A549 (cell line): ENCODE data around the gene ZFYVE28. TPM values are rescaled to one million over a fixed set of nuclear protein-coding genes. Genes with fewer than 3 reads are reported as not detected.
A peak's percentile ranks its signal among the peaks of the same experiment; 100 is the strongest.

Experiments used
- ATAC-seq, 2 experiments: fragments of 200-7000 bp in 1 of 2; fragments of >200 bp in 1 of 2; cut with Nextera tagmentation in 1 of 2; cut with Tn5 transposase in 1 of 2; 3 replicates each; pipeline versions ENCODE4 v1.8.0 to v1.9.1; 2018 to 2020; ENCODE audit warnings: mild to moderate bottlenecking in 1 of 2, moderate library complexity in 1 of 2
- CTCF ChIA-PET: fragments of 300-600 bp; sonication (Branson Sonifier 250); formaldehyde crosslinking; extraction: SDS; loops from one replicate; lab custom pipeline; 2021; ENCODE audit warnings: antibody characterized with exemption, inconsistent platforms; lab: Yijun Ruan, JAX
- POLR2A ChIA-PET: fragments of 350-600 bp; formaldehyde crosslinking; extraction: SDS; loops from one replicate; lab custom pipeline; 2021; ENCODE audit warnings: antibody characterized with exemption, inconsistent platforms; lab: Yijun Ruan, JAX
- DNase-seq, 2 experiments: peaks; one replicate each; pipeline versions ENCODE4 v3.0.0 to v3.0.0-alpha.2; 2011 to 2016; ENCODE audit warnings: low read depth in 1 of 2, low spot score in 1 of 2
- FAIRE-seq: peaks from 2 replicates; lab custom pipeline; 2011; peaks lifted over from hg19 to GRCh38; lab: Jason Lieb, UNC
- H3K27ac ChIP-seq, 2 experiments: fragments of >200 bp; sonication (Bioruptor Twin); formaldehyde crosslinking; 3 replicates each; pipeline ENCODE4 v1.5.1; 2016 to 2017
- H3K4me1 ChIP-seq: fragments of >200 bp; sonication (Bioruptor Twin); formaldehyde crosslinking; 3 replicates; pipeline ENCODE4 v1.6.1; 2016
- H3K4me2 ChIP-seq: fragments of >200 bp; sonication (Bioruptor Twin); formaldehyde crosslinking; 3 replicates; pipeline ENCODE4 v1.6.1; 2016
- H3K4me3 ChIP-seq: fragments of >200 bp; sonication (Bioruptor Twin); formaldehyde crosslinking; 3 replicates; pipeline ENCODE4 v1.5.1; 2016
- H3K9me3 ChIP-seq: fragments of >200 bp; sonication (Bioruptor Twin); formaldehyde crosslinking; 3 replicates; pipeline ENCODE4 v1.6.1; 2016
- BHLHE40 ChIP-seq: IDR thresholded peaks from 2 replicates; pipeline ENCODE4 v1.6.1; 2012; ENCODE audit warnings: low read depth, low read length, inconsistent platforms
- CBX8 ChIP-seq: fragments of 200-600 bp; sonication (generic); IDR thresholded peaks from 2 replicates; pipeline ENCODE4 v1.6.1; 2016
- EHMT2 ChIP-seq: fragments of 200-600 bp; sonication (generic); IDR thresholded peaks from 2 replicates; pipeline ENCODE4 v1.6.1; 2016; ENCODE audit warnings: antibody characterized with exemption, low read depth, mild to moderate bottlenecking, moderate library complexity
- FOSL2 ChIP-seq, 2 experiments: fragments of 450-650 bp in 1 of 2; fragments of >200 bp in 1 of 2; sonication (Bioruptor Twin) in 1 of 2; formaldehyde crosslinking; IDR thresholded peaks; 2 replicates each; pipeline versions ENCODE4 v1.5.0 to v1.6.1; 2016 to 2020; ENCODE audit warnings: mild to moderate bottlenecking in 1 of 2, moderate library complexity in 1 of 2
- GATA3 ChIP-seq: IDR thresholded peaks from 2 replicates; pipeline ENCODE4 v1.6.1; 2012; ENCODE audit warnings: borderline replicate concordance
- HOXA7 ChIP-seq: fragments of 250-450 bp; sonication (Bioruptor Pico); IDR thresholded peaks from 2 replicates; pipeline ENCODE4 v1.5.0; 2020; ENCODE audit warnings: mild to moderate bottlenecking, moderate library complexity
- JUN ChIP-seq, 2 experiments: fragments of >200 bp; sonication (Bioruptor Twin); formaldehyde crosslinking; IDR thresholded peaks; 2 replicates in 1 of 2; 3 replicates in 1 of 2; pipeline ENCODE4 v1.6.1; 2016 to 2017
- KDM5A ChIP-seq: fragments of 200-600 bp; sonication (generic); IDR thresholded peaks from 2 replicates; pipeline ENCODE4 v1.6.1; 2016; ENCODE audit warnings: antibody characterized with exemption, mild to moderate bottlenecking
- MAFK ChIP-seq: fragments of 450-650 bp; IDR thresholded peaks from 2 replicates; pipeline ENCODE4 v1.6.1; 2014; ENCODE audit not compliant: partially characterized antibody
- NFE2L2 ChIP-seq: fragments of 150-350 bp; conservative IDR thresholded peaks from 2 replicates; pipeline ENCODE4 v1.6.1; 2014; ENCODE audit warnings: low read length
- NPAS2 ChIP-seq: fragments of 250-450 bp; sonication (Bioruptor Pico); IDR thresholded peaks from 2 replicates; pipeline ENCODE4 v1.8.0; 2022; ENCODE audit warnings: mild to moderate bottlenecking, moderate library complexity, borderline replicate concordance
- POLR2A ChIP-seq: IDR thresholded peaks from 2 replicates; pipeline ENCODE4 v1.6.1; 2012; ENCODE audit warnings: mild to moderate bottlenecking, low read length
- POLR2AphosphoS2 ChIP-seq: conservative IDR thresholded peaks from 2 replicates; pipeline ENCODE4 v1.6.1; 2012; ENCODE audit warnings: low read length, improper control_type of control experiment, inconsistent platforms
- RAD21 ChIP-seq, 2 experiments: fragments of >200 bp in 1 of 2; sonication (Bioruptor Twin) in 1 of 2; formaldehyde crosslinking in 1 of 2; IDR thresholded peaks in 1 of 2; conservative IDR thresholded peaks in 1 of 2; 2 replicates in 1 of 2; 3 replicates in 1 of 2; pipeline ENCODE4 v1.6.1; 2012 to 2018; ENCODE audit warnings: inconsistent platforms in 1 of 2
- SMC3 ChIP-seq: fragments of >200 bp; sonication (Bioruptor Twin); formaldehyde crosslinking; IDR thresholded peaks from 3 replicates; pipeline ENCODE4 v1.6.1; 2018; ENCODE audit warnings: inconsistent platforms
- TFCP2L1 ChIP-seq: fragments of 250-450 bp; sonication (Bioruptor Pico); IDR thresholded peaks from 2 replicates; pipeline ENCODE4 v1.5.0; 2021; ENCODE audit warnings: mild to moderate bottlenecking
- ZSCAN20 ChIP-seq: fragments of 250-450 bp; sonication (Bioruptor Pico); IDR thresholded peaks from 2 replicates; pipeline ENCODE4 v1.8.0; 2022; ENCODE audit warnings: mild to moderate bottlenecking, moderate library complexity
- WGBS: methylation state at CpG from one replicate; pipeline ENCODE4 v1.1.6; 2017; ENCODE audit errors: missing lambda C conversion rate; 5-methylcytosine and 5-hydroxymethylcytosine counted together
- polyA plus RNA-seq, 4 experiments: library from polyadenylated mRNA; depleted of rRNA in 3 of 4; stranded (reverse); fragments of >200 nt; fragmentation: RNase III in 1 of 4; extraction: RNeasy Plus Mini Kit Qiagen cat#74134 plus additional on column Dnase treatment in 1 of 4; gene quantifications; 2 replicates in 3 of 4; 3 replicates in 1 of 4; pipeline ENCODE4 v1.2.3, GENCODE V29; 2011 to 2017
- TF ChIP-seq, protein P1 (sequence below): IDR thresholded peaks from 2 replicates; pipeline ENCODE4 v1.6.1; 2012
- TF ChIP-seq, protein P2 (sequence below): fragments of >200 bp; sonication (Bioruptor Twin); formaldehyde crosslinking; IDR thresholded peaks from 3 replicates; pipeline ENCODE4 v1.5.1; 2016
- TF ChIP-seq, protein P3 (sequence below): fragments of >200 bp; sonication (Bioruptor Twin); formaldehyde crosslinking; IDR thresholded peaks from 3 replicates; pipeline ENCODE4 v1.6.1; 2016
- TF ChIP-seq, protein P4 (sequence below): IDR thresholded peaks from 2 replicates; pipeline ENCODE4 v1.6.1; 2012

ZFYVE28 gene
- polyA plus RNA-seq, 2 of the 4 experiments (the other 2 are of a cell fraction), result 2.1 to 2.3 TPM

DNA sequence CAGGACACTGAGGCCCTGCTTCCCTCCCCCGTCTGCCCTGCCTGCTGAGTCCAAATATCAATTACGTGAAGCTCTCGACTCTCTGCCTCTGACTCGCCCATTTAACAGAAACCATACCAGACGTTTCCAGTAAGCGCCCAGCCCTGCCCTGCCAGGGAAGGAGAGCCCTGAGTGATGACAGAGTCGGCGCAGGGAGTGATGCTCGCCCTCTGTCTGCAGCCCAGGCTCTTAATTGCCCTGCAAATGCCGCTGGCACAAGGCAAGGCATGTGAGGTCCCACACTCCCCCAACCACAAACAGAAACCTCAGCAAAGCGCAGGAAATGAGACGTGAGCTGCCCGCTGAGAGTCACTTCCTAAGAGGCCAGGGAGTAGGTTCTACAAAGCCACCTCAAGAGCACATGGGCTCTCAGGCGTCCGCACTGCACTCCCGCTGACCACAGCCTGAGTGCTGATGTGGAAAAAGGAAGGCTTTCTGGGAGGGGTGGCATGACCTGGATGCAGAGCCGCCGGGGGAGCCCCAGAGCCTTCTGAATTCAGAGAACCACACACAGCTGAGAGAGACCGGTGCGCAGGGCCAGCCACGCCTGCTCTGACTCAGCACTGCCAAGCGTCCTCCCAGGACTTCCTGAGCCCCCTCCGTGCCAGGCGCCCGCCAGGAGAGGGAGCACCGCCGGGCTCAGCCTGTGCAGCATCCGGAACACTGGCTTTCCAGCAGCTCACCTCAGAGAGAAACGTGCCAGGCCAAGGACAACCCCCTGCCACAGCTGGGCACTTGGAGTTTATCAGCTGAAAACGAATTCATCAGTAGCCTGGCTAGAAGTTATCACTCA is 5.3 kb downstream of the ZFYVE28 start:
- Histone ChIP-seq H3K4me3 (peak overlapping the region; percentile 42), H3K4me2 (peak overlapping the region; percentile 90), H3K4me1 (peaks cover 24% of the 10 kb centered on the region), H3K27ac (peak overlapping the region; percentile 87 to 91), H3K9me3 (no peaks in the 10 kb centered on the region)
- ChIA-PET CTCF (interaction anchor here (0.7 to 5.2 kb wide), 19 partner anchors 8 to 193 kb away, joined by 3 to 34 read pairs (median 5); partner anchors contain the start of genes HAUS3, POLN and RNF4), POLR2A (interaction anchor here (0.8 to 2.1 kb wide), 7 partner anchors 12 to 186 kb away, joined by 3 to 10 read pairs (median 3); partner anchors contain the start of genes MXD4 and RNF4)
- 2% methylated on average over 21 of the region's 30 CpGs for WGBS
- FAIRE-seq (no peak), ATAC-seq (peak; percentile 91 to 96), DNase-seq (peak; percentile 84 to 91)
- TF ChIP-seq MAFK (peak; percentile 84), JUN (IDR thresholded peaks at IDR 0.05) (0 out of 5 replicates have a peak, but pooled peaks of 1 of the 2 experiments have one; percentile 38), RAD21 (conservative IDR thresholded peaks at IDR 0.05 in 1 of 2, IDR thresholded peaks at IDR 0.05 in 1 of 2) (peak; percentile 24 to 36; a peak in 3 of 5 replicates), ZSCAN20 (CRISPR knock-in tag) (no peak), POLR2A (peak; percentile 40), FOSL2 (IDR thresholded peaks at IDR 0.05) (no peak), FOSL2 (CRISPR knock-in tag; IDR thresholded peaks at IDR 0.05) (peak; percentile 81), KDM5A (no peak), BHLHE40 (peak; percentile 57; the same call in 1 of the 2 replicates), EHMT2 (no peak), CBX8 (no peak), TFCP2L1 (CRISPR knock-in tag) (no peak), NPAS2 (no peak), GATA3 (0 out of 2 replicates have a peak, but pooled peaks have one; percentile 18), SMC3 (peak; percentile 52), HOXA7 (no peak), POLR2AphosphoS2 (no peak)
- TF ChIP-seq, protein P1, sequence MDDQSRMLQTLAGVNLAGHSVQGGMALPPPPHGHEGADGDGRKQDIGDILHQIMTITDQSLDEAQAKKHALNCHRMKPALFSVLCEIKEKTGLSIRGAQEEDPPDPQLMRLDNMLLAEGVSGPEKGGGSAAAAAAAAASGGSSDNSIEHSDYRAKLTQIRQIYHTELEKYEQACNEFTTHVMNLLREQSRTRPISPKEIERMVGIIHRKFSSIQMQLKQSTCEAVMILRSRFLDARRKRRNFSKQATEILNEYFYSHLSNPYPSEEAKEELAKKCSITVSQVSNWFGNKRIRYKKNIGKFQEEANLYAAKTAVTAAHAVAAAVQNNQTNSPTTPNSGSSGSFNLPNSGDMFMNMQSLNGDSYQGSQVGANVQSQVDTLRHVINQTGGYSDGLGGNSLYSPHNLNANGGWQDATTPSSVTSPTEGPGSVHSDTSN, result 0 out of 2 replicates have a peak, but pooled peaks have one; percentile 28
- TF ChIP-seq, protein P2, sequence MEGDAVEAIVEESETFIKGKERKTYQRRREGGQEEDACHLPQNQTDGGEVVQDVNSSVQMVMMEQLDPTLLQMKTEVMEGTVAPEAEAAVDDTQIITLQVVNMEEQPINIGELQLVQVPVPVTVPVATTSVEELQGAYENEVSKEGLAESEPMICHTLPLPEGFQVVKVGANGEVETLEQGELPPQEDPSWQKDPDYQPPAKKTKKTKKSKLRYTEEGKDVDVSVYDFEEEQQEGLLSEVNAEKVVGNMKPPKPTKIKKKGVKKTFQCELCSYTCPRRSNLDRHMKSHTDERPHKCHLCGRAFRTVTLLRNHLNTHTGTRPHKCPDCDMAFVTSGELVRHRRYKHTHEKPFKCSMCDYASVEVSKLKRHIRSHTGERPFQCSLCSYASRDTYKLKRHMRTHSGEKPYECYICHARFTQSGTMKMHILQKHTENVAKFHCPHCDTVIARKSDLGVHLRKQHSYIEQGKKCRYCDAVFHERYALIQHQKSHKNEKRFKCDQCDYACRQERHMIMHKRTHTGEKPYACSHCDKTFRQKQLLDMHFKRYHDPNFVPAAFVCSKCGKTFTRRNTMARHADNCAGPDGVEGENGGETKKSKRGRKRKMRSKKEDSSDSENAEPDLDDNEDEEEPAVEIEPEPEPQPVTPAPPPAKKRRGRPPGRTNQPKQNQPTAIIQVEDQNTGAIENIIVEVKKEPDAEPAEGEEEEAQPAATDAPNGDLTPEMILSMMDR, result peak; percentile 39
- TF ChIP-seq, protein P3, sequence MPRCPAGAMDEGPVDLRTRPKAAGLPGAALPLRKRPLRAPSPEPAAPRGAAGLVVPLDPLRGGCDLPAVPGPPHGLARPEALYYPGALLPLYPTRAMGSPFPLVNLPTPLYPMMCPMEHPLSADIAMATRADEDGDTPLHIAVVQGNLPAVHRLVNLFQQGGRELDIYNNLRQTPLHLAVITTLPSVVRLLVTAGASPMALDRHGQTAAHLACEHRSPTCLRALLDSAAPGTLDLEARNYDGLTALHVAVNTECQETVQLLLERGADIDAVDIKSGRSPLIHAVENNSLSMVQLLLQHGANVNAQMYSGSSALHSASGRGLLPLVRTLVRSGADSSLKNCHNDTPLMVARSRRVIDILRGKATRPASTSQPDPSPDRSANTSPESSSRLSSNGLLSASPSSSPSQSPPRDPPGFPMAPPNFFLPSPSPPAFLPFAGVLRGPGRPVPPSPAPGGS, result peak; percentile 56; the same call in 1 of the 3 replicates
- TF ChIP-seq, protein P4, sequence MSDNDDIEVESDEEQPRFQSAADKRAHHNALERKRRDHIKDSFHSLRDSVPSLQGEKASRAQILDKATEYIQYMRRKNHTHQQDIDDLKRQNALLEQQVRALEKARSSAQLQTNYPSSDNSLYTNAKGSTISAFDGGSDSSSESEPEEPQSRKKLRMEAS, result peak; percentile 75

DNA sequence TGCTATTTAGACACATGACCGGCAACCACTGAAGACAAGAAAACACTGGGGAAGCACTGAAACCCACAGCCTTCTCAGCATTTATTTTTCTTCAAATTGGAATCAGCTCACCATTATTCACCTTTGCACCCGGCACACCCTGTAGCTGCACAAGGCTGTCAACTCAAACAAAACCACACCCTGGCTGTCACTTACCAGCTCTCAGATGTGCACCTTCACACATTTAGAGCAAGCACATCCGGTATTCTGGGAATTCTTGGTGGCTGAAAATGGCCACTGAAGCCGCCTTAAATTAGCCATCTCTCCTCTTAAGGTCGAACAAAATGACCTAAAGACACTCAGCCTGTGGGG is 5.9 kb downstream of the ZFYVE28 start:
- peak overlapping the region; percentile 87 to 91 for H3K27ac ChIP-seq
- CTCF ChIA-PET, result interaction anchor here (0.7 to 5.2 kb wide), 11 partner anchors 9 to 192 kb away, joined by 3 to 34 read pairs (median 5); partner anchors contain the start of genes HAUS3, POLN and RNF4
- DNase-seq (peak in 1 of 2 experiments; percentile 50), ATAC-seq (peak; percentile 2 to 5; a peak in 3 of 6 replicates), FAIRE-seq (no peak)
- POLR2A ChIA-PET, result interaction anchor here (0.6 to 2.1 kb wide), 5 partner anchors 12 to 169 kb away, joined by 3 to 10 read pairs (median 3); partner anchors contain the start of genes MXD4 and RNF4
- H3K4me2 ChIP-seq, result peak overlapping the region; percentile 90
- peak overlapping the region; percentile 42 for H3K4me3 ChIP-seq
- 17% methylated on average over 5 of the region's 5 CpGs for WGBS
- peaks cover 24% of the 10 kb centered on the region for H3K4me1 ChIP-seq
- TF ChIP-seq NFE2L2, result no peak
- no peaks in the 10 kb centered on the region for H3K9me3 ChIP-seq
